ENCODE results near the gene HSPA2.

Gene HSPA2

DNA sequence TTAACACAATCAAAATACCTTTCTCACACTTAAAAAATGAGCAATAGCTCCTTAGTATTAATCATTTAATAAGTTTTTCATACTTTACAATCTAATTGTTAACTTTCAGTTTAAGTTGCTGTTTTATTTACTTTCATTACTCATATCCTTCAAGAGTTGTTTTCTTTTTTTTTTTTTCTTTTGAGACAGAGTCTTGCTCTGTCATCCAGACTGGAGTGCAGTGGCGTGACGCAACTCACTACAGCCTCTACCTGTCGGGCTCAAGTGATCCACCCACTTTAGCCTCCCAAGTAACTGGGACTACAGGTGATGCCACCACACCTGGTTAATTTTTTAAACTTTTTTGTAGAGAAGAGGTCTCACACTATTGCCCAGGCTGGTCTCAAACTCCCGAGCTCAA is 19.8 kb upstream of the HSPA2 start:
- DNase-seq (ENCODE audit: low read depth), result no peak
- TF ChIP-seq CTCF (IDR thresholded peaks at IDR 0.05; ENCODE audit: low read depth, low read length) (no peak), POLR2A (IDR thresholded peaks at IDR 0.05; ENCODE audit: extremely low read depth, insufficient read length) (no peak), MYC (IDR thresholded peaks at IDR 0.05; ENCODE audit: low read depth, low read length) (no peak)
- TF ChIP-seq, protein P1, sequence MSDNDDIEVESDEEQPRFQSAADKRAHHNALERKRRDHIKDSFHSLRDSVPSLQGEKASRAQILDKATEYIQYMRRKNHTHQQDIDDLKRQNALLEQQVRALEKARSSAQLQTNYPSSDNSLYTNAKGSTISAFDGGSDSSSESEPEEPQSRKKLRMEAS (IDR thresholded peaks at IDR 0.05; ENCODE audit: low read depth, low read length), result no peak
- H3K4me3 ChIP-seq (ENCODE audit: low read depth, low read length), result no peak overlapping the region

- DNase-seq (ENCODE audit: low read depth), result no peak
- TF ChIP-seq, protein P1 (IDR thresholded peaks at IDR 0.05; ENCODE audit: low read depth, low read length), result no peak
- TF ChIP-seq POLR2A (IDR thresholded peaks at IDR 0.05; ENCODE audit: extremely low read depth, insufficient read length) (no peak), CTCF (IDR thresholded peaks at IDR 0.05; ENCODE audit: low read depth, low read length) (no peak), MYC (IDR thresholded peaks at IDR 0.05; ENCODE audit: low read depth, low read length) (no peak)
- H3K4me3 ChIP-seq (ENCODE audit: low read depth, low read length), result no peak overlapping the region
Measured at GRCh38 chr14:64522591-64523355, 17.8 kb upstream of the HSPA2 start.

- no peak for DNase-seq (ENCODE audit: low read depth)
- no peak for TF ChIP-seq POLR2A (IDR thresholded peaks at IDR 0.05; ENCODE audit: extremely low read depth, insufficient read length)
- no peak for TF ChIP-seq MYC (IDR thresholded peaks at IDR 0.05; ENCODE audit: low read depth, low read length)
- TF ChIP-seq CTCF (IDR thresholded peaks at IDR 0.05; ENCODE audit: low read depth, low read length), result no peak
- TF ChIP-seq, protein P1 (IDR thresholded peaks at IDR 0.05; ENCODE audit: low read depth, low read length), result no peak
- no peak overlapping the region for H3K4me3 ChIP-seq (ENCODE audit: low read depth, low read length)
Measured at GRCh38 chr14:64525354-64525753, 15.2 kb upstream of the HSPA2 start.

GRCh38 chr14:64531567-64531966 is 9.0 kb upstream of the HSPA2 start:
- H3K4me3 ChIP-seq (ENCODE audit: low read depth, low read length), result no peak overlapping the region
- DNase-seq (ENCODE audit: low read depth), result no peak
- TF ChIP-seq, protein P1 (IDR thresholded peaks at IDR 0.05; ENCODE audit: low read depth, low read length), result no peak
- no peak for TF ChIP-seq MYC (IDR thresholded peaks at IDR 0.05; ENCODE audit: low read depth, low read length)
- TF ChIP-seq POLR2A (IDR thresholded peaks at IDR 0.05; ENCODE audit: extremely low read depth, insufficient read length), result no peak
- no peak for TF ChIP-seq CTCF (IDR thresholded peaks at IDR 0.05; ENCODE audit: low read depth, low read length)

DNA sequence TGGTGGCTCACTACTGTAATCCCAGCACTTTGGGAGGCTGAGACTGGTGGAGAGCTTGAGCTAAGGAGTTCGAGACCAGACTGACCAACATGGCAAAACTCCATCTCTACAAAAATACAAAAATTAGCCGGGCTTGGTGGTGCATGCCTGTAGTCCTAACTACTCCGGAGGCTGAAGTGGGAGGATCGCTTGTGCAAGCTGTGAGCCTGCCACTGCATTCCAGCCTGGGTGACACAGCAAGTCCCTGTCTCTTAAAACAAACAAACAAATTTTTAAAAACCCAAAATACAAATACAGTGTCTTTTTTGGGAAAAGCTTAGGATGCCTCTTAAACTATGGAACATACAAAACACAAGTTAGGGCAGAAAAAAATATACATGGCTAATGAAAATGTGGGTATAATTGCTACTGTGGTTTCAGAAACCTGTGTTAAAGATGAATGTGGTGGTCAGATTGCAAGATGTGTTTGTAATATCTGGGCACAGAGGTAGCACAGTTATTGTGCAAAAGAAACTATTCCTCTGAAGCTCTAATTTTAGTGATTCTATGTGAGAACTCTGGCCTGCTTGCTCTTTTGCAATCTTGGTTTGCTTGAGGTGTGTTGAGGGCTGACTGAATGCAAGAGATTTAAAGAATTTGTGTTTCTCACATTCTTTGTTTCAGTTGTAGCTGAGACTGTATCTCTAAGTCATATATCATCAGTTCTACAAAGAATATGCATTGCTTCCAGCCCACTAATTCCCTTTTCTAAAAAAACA is 3.9 kb upstream of the HSPA2 start:
- no peak for TF ChIP-seq POLR2A (IDR thresholded peaks at IDR 0.05; ENCODE audit: extremely low read depth, insufficient read length)
- no peak overlapping the region for H3K4me3 ChIP-seq (ENCODE audit: low read depth, low read length)
- DNase-seq (ENCODE audit: low read depth), result no peak

- DNase-seq (ENCODE audit: low read depth), result no peak
- no peak overlapping the region for H3K4me3 ChIP-seq (ENCODE audit: low read depth, low read length)
- TF ChIP-seq CTCF (IDR thresholded peaks at IDR 0.05; ENCODE audit: low read depth, low read length) (no peak), MYC (IDR thresholded peaks at IDR 0.05; ENCODE audit: low read depth, low read length) (no peak), POLR2A (IDR thresholded peaks at IDR 0.05; ENCODE audit: extremely low read depth, insufficient read length) (no peak)
Measured at GRCh38 chr14:64541261-64541971, 875 bp downstream of the HSPA2 start.
